GM21360 (cell line): ENCODE measurements around the gene CXCL9.
"Not testable (repeated sequence)": the region's sequence is repeated elsewhere in the genome, so short reads cannot be mapped to it uniquely, and the experiment has no call there.

Source experiments
- ATAC-seq: cut with Tn5 transposase; IDR thresholded peaks from one replicate; pipeline ENCODE4 v1.9.1; 2021; ENCODE audit warnings: mild to moderate bottlenecking, moderate library complexity; ENCODE audit not compliant: unreplicated experiment

CXCL9 gene

DNA sequence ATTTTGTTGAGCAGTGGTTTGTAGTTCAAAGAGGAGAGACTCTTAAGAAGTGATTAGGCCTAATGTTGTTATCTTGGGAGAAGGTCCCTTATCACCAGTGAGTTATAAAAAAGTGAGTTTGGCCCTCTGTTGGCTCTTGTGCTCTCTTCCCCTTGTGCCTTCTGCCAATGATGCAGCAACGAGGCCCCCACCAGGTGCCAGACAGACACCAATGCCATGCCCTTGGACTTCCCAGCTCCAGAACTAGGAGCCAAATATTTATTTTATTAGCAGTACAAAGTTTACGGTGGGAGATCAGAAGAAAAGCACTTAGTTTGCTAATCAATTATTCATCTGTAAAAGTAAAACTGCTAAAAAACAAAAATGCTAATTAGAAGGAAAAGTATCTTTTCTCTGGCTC lies 43.8 kb downstream of the CXCL9 start:
- ATAC-seq = no peak

DNA sequence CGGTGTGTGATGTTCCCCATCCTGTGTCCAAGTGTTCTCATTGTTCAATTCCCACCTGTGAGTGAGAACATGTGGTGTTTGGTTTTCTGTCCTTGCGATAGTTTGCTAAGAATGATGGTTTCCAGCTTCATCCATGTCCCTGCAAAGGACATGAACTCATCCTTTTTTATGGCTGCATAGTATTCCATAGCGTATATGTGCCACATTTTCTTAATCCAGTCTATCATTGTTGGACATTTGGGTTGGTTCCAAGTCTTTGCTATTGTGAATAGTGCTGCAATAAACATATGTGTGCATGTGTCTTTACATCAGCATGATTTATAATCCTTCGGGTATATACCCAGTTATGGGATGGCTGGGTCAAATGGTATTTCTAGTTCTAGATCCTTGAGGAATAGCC lies 45.2 kb downstream of the CXCL9 start:
- ATAC-seq = not testable (repeated sequence)

DNA sequence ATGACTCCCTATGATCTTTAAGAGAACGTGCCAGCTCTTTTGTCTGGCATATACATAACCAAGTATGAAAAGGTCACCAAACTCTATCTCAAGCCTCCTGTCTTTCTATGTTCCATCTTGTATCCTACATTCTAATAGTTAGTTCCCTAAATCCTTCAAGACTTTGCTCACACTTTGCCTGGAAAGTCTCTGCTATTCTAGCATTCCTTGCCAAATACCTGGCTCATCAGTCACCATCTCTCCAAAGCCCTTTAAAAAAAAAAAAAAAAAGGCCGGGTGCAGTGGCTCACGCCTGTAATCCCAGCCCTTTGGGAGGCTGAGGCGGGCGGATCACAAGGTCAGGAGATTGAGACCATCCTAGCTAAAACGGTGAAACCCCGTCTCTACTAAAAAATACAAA lies 48.8 kb downstream of the CXCL9 start:
- ATAC-seq = not testable (repeated sequence)

DNA sequence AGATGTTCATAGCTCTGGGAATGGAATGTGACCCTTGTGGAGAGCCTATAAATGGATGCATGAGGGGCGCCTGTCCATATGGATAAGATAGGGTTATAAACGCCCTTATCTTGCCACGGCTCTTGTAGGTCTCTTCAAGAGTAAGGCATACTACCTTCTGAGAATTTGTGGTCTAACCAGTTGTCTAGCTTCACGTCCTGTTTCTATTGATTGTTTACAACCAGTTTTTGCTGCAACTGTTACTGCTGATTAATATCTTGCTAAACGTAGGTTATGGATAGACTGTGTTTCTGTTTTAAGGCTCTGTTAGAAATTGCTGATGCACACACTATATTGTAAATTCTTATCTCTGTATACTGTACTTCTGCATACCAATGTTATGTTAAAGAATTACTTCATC lies 52.5 kb downstream of the CXCL9 start:
- ATAC-seq = not testable (repeated sequence)

DNA sequence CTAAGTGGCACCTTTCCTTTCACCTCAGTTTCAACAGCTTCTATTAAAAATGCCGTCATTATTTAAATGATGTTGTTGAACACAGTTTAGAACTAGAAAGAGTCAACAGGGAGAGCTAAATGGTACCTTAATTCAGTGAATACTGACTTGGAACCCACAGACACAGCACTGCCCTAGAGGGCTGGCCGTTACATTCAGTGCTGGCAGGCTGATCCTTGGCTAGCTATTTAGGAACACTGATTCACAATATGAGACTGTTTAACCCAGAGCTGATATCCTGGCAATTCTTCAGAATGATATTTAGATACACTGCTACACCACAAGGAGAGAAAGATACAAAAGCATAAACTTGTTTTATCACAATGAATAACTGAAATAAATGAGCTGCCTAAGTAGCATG lies 53.8 kb downstream of the CXCL9 start:
- no peak for ATAC-seq
